Measurements from ENCODE around the gene NINJ2. TPM values are rescaled to one million over a fixed set of nuclear protein-coding genes. Genes with fewer than 3 reads are reported as not detected.
A peak's percentile ranks its signal among the peaks of the same experiment; 100 is the strongest.

NINJ2 gene
- total and polyA plus RNA-seq, 9 donors, result 0.48 to 3.4 (median 1.4) TPM; not detected in 2

GRCh38 chr12:647385-648085 lies 15.7 kb downstream of the NINJ2 start:
- TF ChIP-seq POLR2A (IDR thresholded peaks at IDR 0.05), result no peak
- no peak for TF ChIP-seq CTCF (IDR thresholded peaks at IDR 0.05)
- TF ChIP-seq EP300 (IDR thresholded peaks at IDR 0.05), result no peak
- Histone ChIP-seq H3K4me1 (ENCODE audit: insufficient read depth) (peaks cover 19% of the 10 kb centered on the region), H3K9me3 (no peaks in the 10 kb centered on the region), H3K27me3 (no peaks in the 10 kb centered on the region), H3K4me3 (no peak overlapping the region), H3K36me3 (no peaks in the 10 kb centered on the region), H3K27ac (peak overlapping the region in 1 of 2 donors; percentile 68)
- DNase-seq, result no peak
- intact Hi-C loops (cut with DNase I), result loop anchor here in 3 of 4 donors (5.0 to 10.0 kb wide), 2 partner anchors 73 to 105 kb away; partner anchors contain the start of gene WNK1 (in 1 of the 3)
- WGBS, 3 donors, result 77 to 83% (median 83%) methylated on average over 7 of the region's 7 CpGs

- no peak for TF ChIP-seq CTCF (IDR thresholded peaks at IDR 0.05)
- intact Hi-C loops (cut with DNase I), result loop anchor here in 3 of 4 donors (5.0 to 10.0 kb wide), 2 partner anchors 72 to 106 kb away; partner anchors contain the start of gene WNK1 (in 1 of the 3)
- Histone ChIP-seq H3K4me1 (ENCODE audit: insufficient read depth) (peaks cover 19% of the 10 kb centered on the region), H3K36me3 (no peaks in the 10 kb centered on the region), H3K27ac (peak overlapping the region; percentile 24 to 68), H3K4me3 (no peak overlapping the region), H3K9me3 (no peaks in the 10 kb centered on the region), H3K27me3 (no peaks in the 10 kb centered on the region)
- WGBS, 3 donors, result 35 to 65% (median 45%) methylated on average over 14 of the region's 14 CpGs
- DNase-seq, result peak; percentile 56 to 75 (median 61)
These were observed 16.5 kb downstream of the NINJ2 start for GRCh38 chr12:646442-647384.

- TF ChIP-seq POLR2A (IDR thresholded peaks at IDR 0.05) (peak; percentile 16), CTCF (IDR thresholded peaks at IDR 0.05) (no peak), EP300 (IDR thresholded peaks at IDR 0.05) (no peak)
- whole genome bisulfite sequencing, 3 donors, result 5 to 10% (median 9%) methylated on average over 8 of the region's 8 CpGs
- DNase-seq, result peak; percentile 54 to 75 (median 70)
- peak overlapping the region in 1 of 2 donors; percentile 68 for H3K27ac ChIP-seq
- intact Hi-C loops (cut with DNase I), result loop anchor here in 3 of 4 donors (5.0 to 10.0 kb wide), 2 partner anchors 71 to 107 kb away; partner anchors contain the start of gene WNK1 (in 1 of the 3)
- H3K4me3 ChIP-seq, result no peak overlapping the region
- H3K36me3 ChIP-seq, result no peaks in the 10 kb centered on the region
- peaks cover 19% of the 10 kb centered on the region for H3K4me1 ChIP-seq (ENCODE audit: insufficient read depth)
- no peaks in the 10 kb centered on the region for H3K27me3 ChIP-seq
- no peaks in the 10 kb centered on the region for H3K9me3 ChIP-seq
These were observed 17.6 kb downstream of the NINJ2 start for GRCh38 chr12:645563-646071.

Measured in ovary (tissue), 9 donors.